Femur (tissue), 1 donor: ENCODE measurements around the gene DBP.

Experiments
- DNase-seq: peaks from one replicate; pipeline ENCODE4 v3.0.0-alpha.2; 2017

The DBP gene

DNA sequence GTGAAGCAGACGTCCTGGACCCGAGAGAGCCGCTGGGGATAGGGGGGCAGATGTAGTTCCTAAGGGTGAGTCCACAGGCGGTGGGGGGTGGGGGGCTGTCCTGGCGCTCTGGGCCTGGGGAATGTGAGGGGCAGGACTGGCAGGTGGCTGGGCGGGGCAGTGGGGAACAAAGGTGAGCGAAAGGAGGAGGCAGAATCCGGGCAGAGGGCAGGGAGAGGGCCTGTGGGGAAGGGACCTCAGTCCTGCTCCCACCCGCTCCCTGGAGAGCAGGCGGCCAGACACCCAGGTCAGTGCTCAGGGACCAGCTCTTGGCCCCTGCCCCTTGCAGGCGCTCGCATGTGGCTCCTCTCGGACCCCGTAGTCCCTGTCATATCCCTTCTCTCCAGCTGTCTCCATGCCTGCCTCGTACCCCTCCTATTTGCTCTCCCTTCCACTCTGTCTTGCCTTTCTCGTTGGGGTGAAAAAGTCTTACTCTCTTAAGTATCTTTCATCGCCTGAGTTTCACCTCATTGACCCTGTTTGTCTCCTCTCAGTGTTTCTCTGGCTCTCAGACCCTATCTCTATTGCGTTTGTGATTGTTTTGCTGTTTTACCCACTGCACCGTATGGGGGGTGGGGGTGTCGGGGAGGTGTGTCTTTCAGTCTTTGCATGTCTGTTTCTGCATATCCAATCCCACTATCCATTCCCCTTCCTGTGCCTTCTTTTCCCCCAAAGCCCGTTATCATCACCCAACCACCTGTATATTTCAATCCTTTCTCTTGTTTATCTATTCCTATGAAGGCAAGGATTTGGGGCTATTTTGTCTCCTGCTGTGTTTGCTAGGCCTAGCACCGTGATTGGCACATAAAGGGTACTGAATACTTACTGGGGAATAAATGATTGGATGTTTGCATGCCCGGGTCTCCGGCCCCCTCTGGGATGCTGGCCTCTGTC, 12.1 kb downstream of the DBP start:
- no peak for DNase-seq

DNA sequence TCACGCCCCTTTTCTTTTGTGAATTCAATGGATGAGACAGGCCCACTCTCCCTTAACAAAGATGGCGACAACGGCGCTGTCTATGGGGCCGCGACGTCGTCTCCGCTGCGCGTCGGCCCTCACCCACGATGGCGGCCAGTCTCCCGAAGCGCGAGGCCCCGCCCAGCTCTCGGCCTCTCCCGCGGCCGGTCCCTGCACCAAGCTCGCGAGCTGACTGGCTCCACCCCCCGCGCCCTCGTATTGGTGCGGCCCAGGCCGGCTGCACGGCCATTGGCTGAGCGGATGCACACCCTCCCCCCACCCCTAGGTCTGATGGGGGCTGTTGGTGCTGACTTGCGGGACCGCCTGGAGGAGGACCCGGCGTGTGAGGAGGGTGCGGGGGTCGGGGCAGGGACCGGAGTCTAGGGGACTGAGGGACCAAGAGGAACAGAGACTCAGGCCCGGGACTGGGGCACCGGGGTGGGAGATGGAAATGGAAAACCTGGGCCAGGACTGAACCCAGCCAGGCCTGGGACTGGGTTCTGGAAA, 13.0 kb downstream of the DBP start:
- peak; percentile 99 for DNase-seq

DNA sequence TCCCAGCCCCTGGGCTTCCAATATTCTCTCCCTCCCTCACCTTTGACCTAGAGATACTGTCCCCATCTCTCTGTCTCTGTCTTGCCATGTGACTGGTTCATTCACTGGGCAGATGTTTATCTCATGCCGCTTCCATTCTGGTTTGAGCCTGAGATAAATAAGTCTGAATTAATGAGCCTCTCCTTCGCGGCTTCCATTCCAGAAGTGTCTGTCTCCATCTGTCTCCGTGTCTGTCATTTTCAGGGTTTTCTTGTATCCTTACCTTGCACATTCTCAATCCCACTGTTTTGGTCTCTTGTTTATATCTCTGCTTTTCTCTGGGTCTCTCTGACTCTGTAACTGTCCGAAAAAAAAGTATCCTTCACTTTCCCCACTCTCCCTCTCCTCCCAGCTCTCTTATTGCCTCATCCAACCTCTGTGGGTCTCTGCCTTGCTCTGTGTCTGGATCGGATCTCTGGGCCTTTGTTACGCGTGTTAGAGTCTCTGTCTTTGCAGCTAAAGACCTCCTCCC, 13.6 kb downstream of the DBP start:
- no peak for DNase-seq

DNA sequence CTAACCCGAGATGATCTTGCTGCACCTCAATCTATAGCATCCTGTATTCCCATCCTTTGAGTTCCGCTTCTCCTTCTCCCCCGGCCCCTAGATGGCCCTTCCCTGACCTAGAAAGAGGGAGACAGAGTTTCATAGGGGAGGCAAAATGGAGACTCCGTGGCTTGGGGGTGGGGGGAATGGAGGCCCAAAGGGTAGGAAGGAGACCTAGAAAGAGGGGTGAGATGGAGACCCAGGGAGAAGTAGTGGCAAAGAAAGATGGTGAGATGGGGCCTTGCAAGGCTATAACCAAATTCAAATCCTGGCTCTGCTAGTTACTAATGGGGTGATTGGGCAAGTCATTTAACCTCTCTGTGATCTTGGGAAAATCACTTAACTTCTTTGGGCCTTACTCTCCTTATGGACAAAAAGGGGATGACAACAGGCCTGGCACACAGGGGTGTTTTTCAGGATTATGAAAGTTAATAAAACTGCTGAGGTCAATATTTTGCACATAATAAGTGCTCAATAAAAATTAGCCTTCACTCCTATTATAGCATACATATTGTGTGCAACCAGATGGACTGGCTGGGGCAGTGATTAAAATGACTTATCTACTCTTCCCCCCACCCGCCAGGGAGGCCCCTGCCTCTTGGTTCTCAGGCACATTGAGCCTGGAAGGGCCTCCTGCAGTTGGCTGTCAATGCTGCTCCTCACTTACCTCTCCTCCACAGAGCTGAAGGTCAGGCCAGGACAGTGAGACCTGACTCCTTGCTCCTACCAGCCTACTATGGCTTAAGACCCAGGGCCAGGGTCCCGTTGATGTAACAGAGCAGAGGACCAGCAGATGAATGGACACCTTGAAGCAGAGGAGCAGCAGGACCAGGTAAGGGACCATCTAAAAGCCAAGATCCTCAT, 17.2 kb downstream of the DBP start:
- no peak for DNase-seq

DNA sequence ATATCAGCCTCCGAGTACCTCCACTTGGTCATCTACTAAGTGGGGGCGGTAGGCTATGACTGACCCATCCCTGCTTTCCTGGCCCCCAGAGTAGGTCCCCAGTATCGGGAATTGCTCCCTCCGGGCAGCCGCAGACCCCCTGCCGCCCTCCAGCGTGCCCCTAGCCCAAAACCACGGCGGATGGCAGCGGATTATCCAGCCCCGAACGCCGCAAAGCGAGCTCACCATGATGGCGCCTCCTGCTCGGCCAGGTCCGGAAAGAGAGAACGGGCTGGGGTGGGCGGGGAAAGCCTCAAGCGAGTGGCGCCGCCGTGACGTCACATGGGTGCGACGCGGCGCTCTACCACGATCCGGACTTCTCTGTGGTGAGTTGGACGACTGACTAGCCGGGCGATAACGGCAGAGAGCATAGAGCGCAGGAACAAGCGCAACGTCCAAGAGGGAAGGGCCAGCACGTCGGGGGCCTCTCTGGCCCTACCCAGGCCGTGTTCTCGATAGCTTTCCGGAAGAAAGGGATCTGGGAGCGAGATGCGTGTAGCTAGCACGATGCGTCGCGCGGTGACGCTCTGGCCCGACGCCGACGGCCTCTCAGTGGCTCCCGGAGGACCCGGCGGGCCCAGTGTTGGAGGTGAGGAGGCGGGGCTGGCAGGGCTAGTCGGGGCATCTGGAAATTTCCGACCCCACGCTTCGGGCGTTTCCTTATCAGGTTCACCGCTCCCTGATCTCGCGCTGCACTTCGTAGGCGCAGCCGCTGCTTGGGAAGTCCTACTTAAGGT, 18.1 kb downstream of the DBP start, which contains the start of the genes RPL18 and SPHK2:
Gene RPL18, minus strand, starts transcription at position 263 of the 776 bp plus-strand sequence. Its CDS starts 35 bp downstream, at position 228.
Gene SPHK2, plus strand, starts transcription at position 591 of the 776 bp plus-strand sequence. CDS start 1,009 bp downstream, outside the sequence.
- peak; percentile 99 for DNase-seq

GRCh38 chr19:48618278-48618915, 18.8 kb downstream of the DBP start:
- DNase-seq = no peak

GRCh38 chr19:48617146-48617937, 19.8 kb downstream of the DBP start:
- DNase-seq = peak; percentile 47

DNA sequence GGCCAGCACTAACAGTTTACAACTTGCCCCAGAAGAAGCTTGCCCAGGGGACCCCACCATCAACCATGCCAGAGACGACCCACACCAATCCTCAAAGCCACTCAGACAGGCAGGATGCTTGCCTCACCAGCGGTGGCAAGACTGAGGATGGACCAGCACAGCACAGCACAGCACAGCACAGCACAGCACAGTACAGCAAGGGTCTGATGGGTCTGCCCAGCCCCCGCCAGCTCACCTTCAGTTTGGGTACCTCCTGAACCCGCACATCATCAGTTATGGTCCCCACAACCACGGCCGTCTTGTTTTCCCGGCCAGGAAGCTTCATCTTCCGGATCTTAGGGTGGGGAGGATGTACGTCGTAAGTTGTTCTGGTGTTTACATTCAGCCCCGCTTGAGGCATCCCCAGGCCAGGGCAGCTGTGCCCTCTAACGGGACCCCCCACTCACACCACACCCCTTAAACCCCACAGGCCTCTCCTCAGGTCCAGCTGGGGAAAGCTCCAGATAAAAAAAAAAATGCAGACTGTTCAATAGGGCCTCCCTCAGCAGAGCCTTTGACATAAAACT, 20.6 kb downstream of the DBP start:
- no peak for DNase-seq

GRCh38 chr19:48616041-48616436, 21.1 kb downstream of the DBP start:
- DNase-seq = no peak

DNA sequence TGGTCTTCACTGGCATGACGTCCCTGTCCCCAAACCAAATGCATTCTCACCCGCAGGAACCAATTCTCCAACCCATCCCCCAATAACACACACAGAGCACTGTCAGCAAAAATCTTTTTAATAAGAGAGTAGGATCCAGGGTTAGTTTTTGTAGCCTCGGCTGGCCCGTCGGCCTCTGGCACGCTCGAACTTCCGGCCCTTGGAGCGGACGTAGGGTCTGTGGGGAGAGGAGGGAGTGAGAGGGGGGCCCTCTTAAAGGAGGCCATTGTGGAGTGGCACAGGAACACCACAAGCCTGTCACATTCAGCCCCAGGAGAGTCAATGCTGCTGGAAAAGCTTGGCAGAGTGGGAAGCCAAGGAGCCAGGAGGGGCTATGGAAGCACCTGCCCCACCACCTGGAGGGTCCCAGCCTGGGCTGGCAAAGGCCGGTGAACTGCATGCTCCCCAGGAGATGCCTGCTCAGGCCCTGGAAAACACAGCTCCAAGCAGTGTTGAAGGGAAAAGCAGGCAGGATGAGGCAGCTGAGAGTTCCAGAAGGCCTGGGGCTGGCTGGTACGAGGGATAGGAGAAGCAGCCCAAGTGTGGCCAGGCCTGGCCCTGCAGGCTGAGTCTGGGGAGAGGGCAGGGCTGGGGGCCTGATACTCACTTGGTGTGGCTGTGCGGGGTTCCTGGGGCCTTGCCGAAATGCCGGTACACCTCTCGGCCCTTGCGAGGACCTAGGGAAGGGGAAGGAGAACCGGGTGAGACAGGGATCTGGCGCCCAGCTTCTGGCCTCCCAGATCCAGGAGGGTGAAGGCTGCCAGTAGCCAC, 21.7 kb downstream of the DBP start:
- DNase-seq = no peak

DNA sequence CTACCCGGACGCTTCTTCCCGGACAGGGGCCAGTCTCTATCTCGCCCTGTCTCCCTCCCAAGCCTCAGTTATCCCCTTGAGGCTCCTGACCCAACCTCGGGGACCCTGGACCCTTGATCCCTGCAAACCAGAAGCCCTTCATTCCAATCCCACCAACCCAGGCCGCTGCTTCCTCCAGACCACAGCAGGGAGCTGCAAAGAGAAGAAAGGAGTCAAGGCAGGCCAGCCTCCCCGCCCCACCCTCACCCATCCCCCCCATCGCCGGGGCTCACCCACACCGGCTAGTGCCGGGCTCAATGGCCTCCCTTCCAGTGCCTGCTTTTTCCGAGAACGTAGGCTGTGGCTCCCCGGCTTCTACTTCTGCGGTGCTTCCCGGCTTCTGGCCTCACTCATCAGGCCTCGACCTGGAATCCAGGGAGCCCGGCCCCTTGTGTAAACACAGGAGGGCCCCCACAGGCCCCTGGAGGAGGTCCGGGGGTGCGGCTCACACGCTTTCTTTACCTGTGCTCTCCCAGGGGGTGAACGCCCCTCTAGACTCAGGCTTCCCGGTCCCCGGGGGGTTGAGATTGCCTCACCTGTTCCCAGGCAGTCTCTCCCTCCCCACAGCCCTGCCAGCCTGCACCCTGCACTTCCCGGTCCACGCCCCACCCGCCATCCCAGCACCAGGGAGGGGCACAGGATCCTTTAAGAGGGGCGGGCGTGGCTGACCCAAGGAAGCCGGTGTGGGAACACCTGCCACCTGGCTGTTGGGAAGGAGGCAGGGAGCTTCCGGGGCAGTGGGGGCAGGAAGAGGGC, 22.5 kb downstream of the DBP start, which contains the start of gene FAM83E:
Gene FAM83E, minus strand, starts transcription at position 641 of the 795 bp plus-strand sequence. CDS start 1,704 bp downstream, outside the sequence.
- DNase-seq = no peak

DNA sequence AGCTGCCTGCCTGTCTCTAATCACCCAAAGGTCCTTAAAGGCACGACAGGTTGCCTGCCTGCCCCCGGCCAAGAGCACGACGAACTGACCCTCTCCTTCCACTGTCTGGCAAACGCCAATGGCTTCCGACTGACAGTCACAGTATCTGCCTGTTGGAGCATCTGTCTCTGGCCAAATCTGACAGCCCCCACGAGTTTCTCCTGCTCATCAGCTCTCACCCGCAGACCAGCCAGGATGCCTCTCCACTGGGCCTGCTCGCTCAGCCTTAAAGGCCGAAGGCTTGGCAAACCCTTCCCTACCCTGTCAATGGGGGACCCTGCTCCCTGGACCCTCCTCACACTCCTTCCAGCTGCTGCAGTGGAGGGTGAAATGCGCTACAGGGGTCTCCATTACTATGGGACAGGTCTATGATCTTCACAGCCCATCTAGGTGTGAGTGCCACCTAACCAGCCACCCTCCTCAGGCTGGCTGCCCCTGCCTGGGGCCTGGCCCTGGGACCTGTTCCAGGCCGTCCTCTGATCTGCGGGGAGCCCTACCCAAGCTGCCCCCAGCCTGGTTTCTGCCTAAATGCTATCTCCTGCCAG, 23.2 kb downstream of the DBP start:
- no peak for DNase-seq

GRCh38 chr19:48613024-48613851, 23.9 kb downstream of the DBP start:
- DNase-seq = no peak

- DNase-seq = no peak
These were observed 25.3 kb downstream of the DBP start for GRCh38 chr19:48611872-48612271.

GRCh38 chr19:48609571-48610108, 27.5 kb downstream of the DBP start:
- peak; percentile 12 for DNase-seq

DNA sequence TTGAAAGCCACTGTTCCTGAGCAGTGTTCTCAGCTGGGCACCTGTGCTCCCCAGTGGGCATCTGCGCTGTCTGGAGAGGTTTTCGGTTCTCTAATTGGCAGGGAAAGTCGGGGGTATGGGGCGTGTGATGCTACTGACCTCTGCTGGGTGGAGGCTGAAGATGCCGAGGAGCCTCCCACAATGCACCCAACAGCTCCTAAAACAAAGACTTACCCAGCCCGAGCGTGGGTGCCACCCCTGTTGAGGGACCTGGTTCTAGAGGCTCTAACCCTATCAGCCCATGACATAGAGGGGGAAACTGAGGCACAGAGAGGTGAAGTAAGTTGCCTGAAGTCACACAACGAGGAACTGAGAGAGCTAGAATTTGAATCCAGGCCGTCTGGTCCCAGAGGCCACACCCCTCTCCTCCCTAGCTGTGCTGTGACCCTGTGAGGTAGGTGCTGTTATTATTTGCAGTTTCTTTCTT, 28.3 kb downstream of the DBP start:
- DNase-seq = peak; percentile 40

DNA sequence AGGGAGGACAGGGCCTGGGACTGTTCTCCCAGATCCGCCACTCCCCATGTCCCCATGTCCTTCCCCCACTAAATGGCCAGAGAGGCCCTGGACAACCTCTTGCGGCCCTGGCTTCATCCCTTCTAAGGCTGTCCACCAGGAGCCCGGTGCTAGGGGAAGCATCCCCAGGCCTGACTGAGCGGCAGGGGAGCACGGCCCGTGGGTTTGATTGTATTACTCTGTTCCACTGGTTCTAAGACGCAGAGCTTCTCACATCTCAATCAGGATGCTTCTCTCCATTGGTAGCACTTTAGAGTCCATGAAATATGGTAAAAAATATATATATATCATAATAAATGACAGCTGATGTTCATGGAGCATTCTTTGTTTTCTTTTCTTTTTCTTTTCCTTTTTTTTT, 29.8 kb downstream of the DBP start:
- DNase-seq = no peak
